Skeletal muscle satellite cell (primary cell): ENCODE results near the gene MTCL1. TPM values are rescaled to one million over a fixed set of nuclear protein-coding genes. Genes with fewer than 3 reads are reported as not detected.

ENCODE experiments used
- H3K27me3 ChIP-seq: 2 replicates; pipeline ENCODE4 v1.7.0; 2013; ENCODE audit warnings: low read length; ENCODE audit not compliant: control insufficient read depth, insufficient read depth
- H3K36me3 ChIP-seq: 2 replicates; pipeline ENCODE4 v1.7.0; 2013; ENCODE audit warnings: mild to moderate bottlenecking, control low read depth, low read length; ENCODE audit not compliant: insufficient read depth
- H3K4me1 ChIP-seq: 2 replicates; pipeline ENCODE4 v1.7.0; 2013; ENCODE audit warnings: low read length; ENCODE audit not compliant: control insufficient read depth, insufficient read depth
- H3K4me2 ChIP-seq: 2 replicates; pipeline ENCODE4 v1.7.0; 2013; ENCODE audit warnings: mild to moderate bottlenecking, low read length
- H3K4me3 ChIP-seq: 2 replicates; pipeline ENCODE4 v1.7.0; 2013; ENCODE audit warnings: low read length
- H3K9ac ChIP-seq: 2 replicates; pipeline ENCODE4 v1.7.0; 2013; ENCODE audit warnings: mild to moderate bottlenecking, low read depth, low read length, moderate library complexity
- H3K9me3 ChIP-seq: replicated peaks from 2 replicates; pipeline ENCODE4 v1.7.0; 2013; ENCODE audit warnings: mild to moderate bottlenecking, control low read depth, low read length
- small RNA-seq: library from RNA; depleted of rRNA; stranded (forward); fragments of <200 nt; gene quantifications from one replicate; pipeline ENCODE3, GENCODE V24; 2012

Gene MTCL1

DNA sequence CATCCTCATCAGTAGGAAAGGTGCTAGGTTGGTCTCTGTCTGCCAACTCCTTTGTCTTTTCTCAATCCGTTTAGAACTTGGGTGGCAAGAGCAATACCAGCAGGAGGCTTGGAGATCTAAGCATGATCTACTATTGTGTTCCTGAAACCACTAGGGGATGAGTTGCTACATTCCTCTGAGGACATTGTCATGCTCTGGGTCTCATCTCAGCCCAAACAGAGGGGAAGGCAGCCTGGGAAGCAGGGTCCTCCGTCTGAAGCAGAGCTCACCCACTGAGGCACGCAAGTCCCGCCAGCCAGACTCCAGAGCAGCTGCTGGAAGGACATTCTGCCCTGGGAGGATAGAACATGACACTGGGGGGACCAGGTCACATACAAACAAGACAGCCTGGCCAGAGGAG, 162.9 kb downstream of the MTCL1 start:
- Histone ChIP-seq H3K36me3 (no peaks in the 10 kb centered on the region), H3K9me3 (no peaks in the 10 kb centered on the region), H3K4me2 (no peak overlapping the region), H3K27me3 (no peaks in the 10 kb centered on the region), H3K9ac (no peak overlapping the region), H3K4me3 (no peak overlapping the region), H3K4me1 (no peaks in the 10 kb centered on the region)

GRCh38 chr18:8868779-8869415, 163.5 kb downstream of the MTCL1 start:
- H3K27me3 ChIP-seq: no peaks in the 10 kb centered on the region
- H3K4me1 ChIP-seq: no peaks in the 10 kb centered on the region
- no peak overlapping the region for H3K9ac ChIP-seq
- H3K4me2 ChIP-seq: no peak overlapping the region
- no peaks in the 10 kb centered on the region for H3K36me3 ChIP-seq
- H3K4me3 ChIP-seq: no peak overlapping the region
- H3K9me3 ChIP-seq: no peaks in the 10 kb centered on the region

GRCh38 chr18:8869696-8870095, 164.3 kb downstream of the MTCL1 start:
- no peaks in the 10 kb centered on the region for H3K9me3 ChIP-seq

DNA sequence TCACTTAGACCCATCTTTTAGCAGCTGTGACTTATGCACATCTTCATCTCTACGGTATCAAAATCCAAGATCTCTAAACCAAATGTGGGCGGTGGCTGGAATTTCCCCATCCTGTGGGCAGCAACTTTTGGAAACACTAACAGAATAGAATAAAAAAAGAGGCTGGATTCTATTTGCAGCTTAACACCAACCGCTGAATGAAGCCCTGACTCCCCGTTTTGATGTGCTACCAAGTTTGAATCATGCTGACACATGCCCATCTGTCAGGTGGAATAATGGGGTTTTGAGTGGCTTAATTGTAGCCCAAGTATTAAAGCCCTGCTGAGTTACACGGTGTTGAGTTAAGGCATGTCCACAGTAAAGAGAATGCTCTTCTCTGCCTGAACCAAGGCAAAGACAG, 165.2 kb downstream of the MTCL1 start:
- H3K4me1 ChIP-seq: no peaks in the 10 kb centered on the region
- no peak overlapping the region for H3K4me3 ChIP-seq
- H3K4me2 ChIP-seq: no peak overlapping the region
- H3K9me3 ChIP-seq: no peaks in the 10 kb centered on the region
- H3K36me3 ChIP-seq: no peaks in the 10 kb centered on the region
- H3K27me3 ChIP-seq: no peaks in the 10 kb centered on the region
- H3K9ac ChIP-seq: no peak overlapping the region

More at GRCh38 chr18:8869696-8870095, 164.3 kb downstream of the MTCL1 start:
- Histone ChIP-seq H3K4me3 (no peak overlapping the region), H3K4me2 (no peak overlapping the region), H3K27me3 (no peaks in the 10 kb centered on the region), H3K36me3 (no peaks in the 10 kb centered on the region), H3K4me1 (no peaks in the 10 kb centered on the region), H3K9ac (no peak overlapping the region)

- Histone ChIP-seq H3K27me3 (no peaks in the 10 kb centered on the region), H3K4me1 (no peaks in the 10 kb centered on the region), H3K4me3 (no peak overlapping the region), H3K9ac (no peak overlapping the region), H3K9me3 (no peaks in the 10 kb centered on the region), H3K36me3 (no peaks in the 10 kb centered on the region), H3K4me2 (no peak overlapping the region)
Observed at GRCh38 chr18:8871489-8871888, 166.1 kb downstream of the MTCL1 start.

- no peaks in the 10 kb centered on the region for H3K36me3 ChIP-seq
- H3K9ac ChIP-seq: no peak overlapping the region
- no peak overlapping the region for H3K4me2 ChIP-seq
- no peaks in the 10 kb centered on the region for H3K4me1 ChIP-seq
- no peaks in the 10 kb centered on the region for H3K9me3 ChIP-seq
- no peak overlapping the region for H3K4me3 ChIP-seq
- peaks cover 6% of the 10 kb centered on the region for H3K27me3 ChIP-seq
Observed at GRCh38 chr18:8874872-8875271, 169.5 kb downstream of the MTCL1 start.

GRCh38 chr18:8876887-8877286, 171.5 kb downstream of the MTCL1 start:
- Histone ChIP-seq H3K4me1 (no peaks in the 10 kb centered on the region), H3K9ac (no peak overlapping the region), H3K4me3 (no peak overlapping the region), H3K4me2 (no peak overlapping the region), H3K9me3 (no peaks in the 10 kb centered on the region), H3K36me3 (no peaks in the 10 kb centered on the region), H3K27me3 (peaks cover 6% of the 10 kb centered on the region)

GRCh38 chr18:8881103-8881502, 175.7 kb downstream of the MTCL1 start:
- Histone ChIP-seq H3K36me3 (no peaks in the 10 kb centered on the region), H3K9me3 (no peaks in the 10 kb centered on the region), H3K9ac (no peak overlapping the region), H3K4me1 (no peaks in the 10 kb centered on the region), H3K4me3 (no peak overlapping the region), H3K4me2 (no peak overlapping the region), H3K27me3 (peaks cover 6% of the 10 kb centered on the region)

Small RNA genes within 50 kb of the gene (small RNA-seq; reads per million reads assigned to genes)
- gene RF00019: not detected
